COLO668 (cell line): Measurements from ENCODE around the gene MALAT1.
A peak's percentile ranks its signal among the peaks of the same experiment; 100 is the strongest.
"Not testable (repeated sequence)": the region's sequence is repeated elsewhere in the genome, so short reads cannot be mapped to it uniquely, and the experiment has no call there.

Experiments used
- DNase-seq: peaks from one replicate; lab custom pipeline; 2025; ENCODE audit not compliant: unreplicated experiment; lab: John Stamatoyannopoulos, UW

The MALAT1 gene

GRCh38 chr11:65516135-65516968 lies 17.5 kb downstream of the MALAT1 start:
- DNase-seq, result no peak

- DNase-seq, result not testable (repeated sequence)
Measured at GRCh38 chr11:65518941-65519549, 20.2 kb downstream of the MALAT1 start.

- DNase-seq, result not testable (repeated sequence)
Measured at GRCh38 chr11:65521777-65522521, 23.1 kb downstream of the MALAT1 start.

- not testable (repeated sequence) for DNase-seq
Measured at GRCh38 chr11:65522718-65523630, 24.1 kb downstream of the MALAT1 start.

GRCh38 chr11:65523631-65523968 lies 24.8 kb downstream of the MALAT1 start:
- not testable (repeated sequence) for DNase-seq

GRCh38 chr11:65524014-65524740 lies 25.3 kb downstream of the MALAT1 start:
- DNase-seq, result no peak

GRCh38 chr11:65524741-65525545 lies 26.1 kb downstream of the MALAT1 start, which contains the start of gene SCYL1:
TSS of gene SCYL1 (plus strand) at chr11:65525083. CDS start at chr11:65525154, 71 bp downstream.
- DNase-seq, result peak; percentile 68

GRCh38 chr11:65525546-65526480 lies 27.0 kb downstream of the MALAT1 start:
- DNase-seq, result no peak

- no peak for DNase-seq
Measured at GRCh38 chr11:65526744-65527143, 27.9 kb downstream of the MALAT1 start.

- DNase-seq, result no peak
Measured at GRCh38 chr11:65528819-65529350, 30.0 kb downstream of the MALAT1 start.

GRCh38 chr11:65529475-65530156 lies 30.8 kb downstream of the MALAT1 start:
- DNase-seq, result no peak

GRCh38 chr11:65530157-65530496 lies 31.3 kb downstream of the MALAT1 start:
- DNase-seq, result no peak

- DNase-seq, result no peak
Measured at GRCh38 chr11:65532388-65533064, 33.7 kb downstream of the MALAT1 start.

GRCh38 chr11:65535102-65535501 lies 36.3 kb downstream of the MALAT1 start:
- no peak for DNase-seq

GRCh38 chr11:65536412-65537295 lies 37.8 kb downstream of the MALAT1 start:
- DNase-seq, result no peak

- DNase-seq, result no peak
Measured at GRCh38 chr11:65537296-65537597, 38.4 kb downstream of the MALAT1 start.
